DND-41 (cell line): ENCODE results near the gene NR6A1.

Source experiments
- EZH2 ChIP-seq: IDR thresholded peaks from 3 replicates; pipeline ENCODE4 v1.6.1; 2012; ENCODE audit warnings: borderline replicate concordance, low read depth, mild to moderate bottlenecking, moderate library complexity, low read length, inconsistent platforms; ENCODE audit not compliant: severe bottlenecking
- TF ChIP-seq, protein P1 (sequence below): IDR thresholded peaks from 2 replicates; pipeline ENCODE4 v1.5.1; 2012; ENCODE audit warnings: borderline replicate concordance, low read length, moderate library complexity, mild to moderate bottlenecking; ENCODE audit not compliant: poor library complexity, severe bottlenecking; ENCODE audit errors: extremely low read depth

DNA sequence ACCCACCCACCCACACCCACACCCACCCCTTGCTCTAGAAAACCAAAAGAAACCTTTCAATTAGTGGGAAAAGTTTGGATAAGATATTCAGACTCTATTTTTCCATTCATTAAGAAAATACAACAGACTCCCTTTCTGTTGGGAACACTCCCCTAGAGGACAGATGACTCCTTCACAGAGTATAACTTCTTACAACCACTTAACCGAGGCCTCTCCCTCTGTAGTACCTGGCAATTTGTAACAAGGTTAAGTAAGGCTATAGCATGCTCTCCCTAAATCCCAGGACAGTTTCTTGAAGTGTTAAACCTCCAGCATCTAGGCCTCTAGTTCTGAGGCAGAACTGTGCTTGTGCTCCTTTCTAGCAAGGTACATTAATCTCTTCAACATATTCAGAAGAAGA lies 188.0 kb downstream of the NR6A1 start:
- TF ChIP-seq, protein P1, sequence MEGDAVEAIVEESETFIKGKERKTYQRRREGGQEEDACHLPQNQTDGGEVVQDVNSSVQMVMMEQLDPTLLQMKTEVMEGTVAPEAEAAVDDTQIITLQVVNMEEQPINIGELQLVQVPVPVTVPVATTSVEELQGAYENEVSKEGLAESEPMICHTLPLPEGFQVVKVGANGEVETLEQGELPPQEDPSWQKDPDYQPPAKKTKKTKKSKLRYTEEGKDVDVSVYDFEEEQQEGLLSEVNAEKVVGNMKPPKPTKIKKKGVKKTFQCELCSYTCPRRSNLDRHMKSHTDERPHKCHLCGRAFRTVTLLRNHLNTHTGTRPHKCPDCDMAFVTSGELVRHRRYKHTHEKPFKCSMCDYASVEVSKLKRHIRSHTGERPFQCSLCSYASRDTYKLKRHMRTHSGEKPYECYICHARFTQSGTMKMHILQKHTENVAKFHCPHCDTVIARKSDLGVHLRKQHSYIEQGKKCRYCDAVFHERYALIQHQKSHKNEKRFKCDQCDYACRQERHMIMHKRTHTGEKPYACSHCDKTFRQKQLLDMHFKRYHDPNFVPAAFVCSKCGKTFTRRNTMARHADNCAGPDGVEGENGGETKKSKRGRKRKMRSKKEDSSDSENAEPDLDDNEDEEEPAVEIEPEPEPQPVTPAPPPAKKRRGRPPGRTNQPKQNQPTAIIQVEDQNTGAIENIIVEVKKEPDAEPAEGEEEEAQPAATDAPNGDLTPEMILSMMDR = no peak
- TF ChIP-seq EZH2 = no peak
